Panc1 (cell line): ENCODE measurements around the gene MYO1B. TPM values are rescaled to one million over a fixed set of nuclear protein-coding genes. Genes with fewer than 3 reads are reported as not detected.

Source experiments
- ATAC-seq: fragments of 200-7000 bp; cut with Tn5 transposase; 2 replicates; pipeline ENCODE4 v1.9.1; 2020; ENCODE audit warnings: mild to moderate bottlenecking, moderate library complexity
- BruUV-seq: library from RNA; stranded (reverse); fragments of 400-500 nt; replicated peaks from 2 replicates; lab custom pipeline; 2021; lab: Mats Ljungman, UMichigan
- CTCF ChIA-PET: fragments of 300-600 bp; sonication (Branson Sonifier 250); formaldehyde crosslinking; loops from one replicate; lab custom pipeline; 2022; ENCODE audit warnings: antibody characterized with exemption; lab: Charles Lee
- POLR2A ChIA-PET: fragments of 300-600 bp; sonication (Branson Sonifier 250); formaldehyde crosslinking; loops from one replicate; lab custom pipeline; 2022; ENCODE audit warnings: antibody characterized with exemption; lab: Charles Lee
- DNase-seq: peaks from one replicate; pipeline ENCODE4 v3.0.0-alpha.2; 2010; ENCODE audit warnings: low read depth, low spot score
- H3K27ac ChIP-seq: 2 replicates; pipeline ENCODE4 v1.5.1; 2011; ENCODE audit warnings: mild to moderate bottlenecking, low read length, inconsistent platforms
- H3K27me3 ChIP-seq: fragments of 200-500 bp; sonication (Bioruptor generic); 2 replicates; pipeline ENCODE4 v1.6.0; 2014; ENCODE audit warnings: low read length, inconsistent platforms; ENCODE audit not compliant: control insufficient read depth, insufficient read depth
- H3K36me3 ChIP-seq: fragments of 200-500 bp; sonication (Bioruptor generic); 2 replicates; pipeline ENCODE4 v1.5.1; 2014; ENCODE audit warnings: inconsistent platforms, mild to moderate bottlenecking, low read length, moderate library complexity; ENCODE audit not compliant: control insufficient read depth, insufficient read depth
- H3K4me1 ChIP-seq: 2 replicates; pipeline ENCODE4 v1.5.1; 2011; ENCODE audit warnings: inconsistent platforms, mild to moderate bottlenecking, low read length, moderate library complexity; ENCODE audit not compliant: control insufficient read depth, insufficient read depth
- H3K4me3 ChIP-seq, 2 experiments: 2 replicates each; pipeline ENCODE4 v1.5.1; 2011 to 2012; ENCODE audit warnings: low read depth in 2 of 2, low read length in 2 of 2, mild to moderate bottlenecking in 2 of 2, inconsistent platforms in 1 of 2, moderate library complexity in 1 of 2
- H3K9me3 ChIP-seq: fragments of 200-500 bp; sonication (Bioruptor generic); 2 replicates; pipeline ENCODE4 v1.5.1; 2014; ENCODE audit warnings: low read depth, mild to moderate bottlenecking, inconsistent platforms, low read length, moderate library complexity; ENCODE audit not compliant: control insufficient read depth, insufficient read depth
- CTCF ChIP-seq: fragments of 450-650 bp; IDR thresholded peaks from 2 replicates; pipeline ENCODE4 v1.5.1; 2017; ENCODE audit warnings: mild to moderate bottlenecking
- POLR2AphosphoS5 ChIP-seq: IDR thresholded peaks from 2 replicates; pipeline ENCODE4 v1.6.1; 2012; ENCODE audit warnings: mild to moderate bottlenecking, low read depth, low read length, moderate library complexity
- SIN3A ChIP-seq: IDR thresholded peaks from 2 replicates; pipeline ENCODE4 v1.6.1; 2012; ENCODE audit warnings: low read depth, mild to moderate bottlenecking, low read length, moderate library complexity, borderline replicate concordance; ENCODE audit not compliant: insufficient read depth
- TCF7L2 ChIP-seq: IDR thresholded peaks from 2 replicates; pipeline ENCODE4 v1.6.1; 2011; ENCODE audit warnings: mild to moderate bottlenecking, low read depth, low read length, inconsistent platforms
- in situ Hi-C: cut with HindIII; loops from 2 replicates; pipeline ENCODE4 v1.10.0; 2016; ENCODE audit warnings: low sequenced_read_pairs, low pct_unique_long_range_greater_than_20kb
- intact Hi-C: fragments of 100-400 bp; cut with micrococcal nuclease; formaldehyde crosslinking; loops from one replicate; pipeline ENCODE4 v1.10.0; 2022; ENCODE audit not compliant: unreplicated experiment
- total RNA-seq: library from RNA; stranded (reverse); gene quantifications from one replicate; pipeline ENCODE4 v1.2.1, GENCODE V29; 2021; ENCODE audit not compliant: unreplicated experiment
- TF ChIP-seq, protein P1 (sequence below), 2 experiments: IDR thresholded peaks; 2 replicates each; pipeline ENCODE4 v1.6.1; 2011 to 2012; ENCODE audit warnings: low read depth in 2 of 2, control low read depth in 1 of 2, low read length in 1 of 2, mild to moderate bottlenecking in 1 of 2, moderate library complexity in 1 of 2; ENCODE audit not compliant: insufficient read depth in 1 of 2

MYO1B gene
- total RNA-seq, 1 experiment from 2014 or later: 51.5 TPM

DNA sequence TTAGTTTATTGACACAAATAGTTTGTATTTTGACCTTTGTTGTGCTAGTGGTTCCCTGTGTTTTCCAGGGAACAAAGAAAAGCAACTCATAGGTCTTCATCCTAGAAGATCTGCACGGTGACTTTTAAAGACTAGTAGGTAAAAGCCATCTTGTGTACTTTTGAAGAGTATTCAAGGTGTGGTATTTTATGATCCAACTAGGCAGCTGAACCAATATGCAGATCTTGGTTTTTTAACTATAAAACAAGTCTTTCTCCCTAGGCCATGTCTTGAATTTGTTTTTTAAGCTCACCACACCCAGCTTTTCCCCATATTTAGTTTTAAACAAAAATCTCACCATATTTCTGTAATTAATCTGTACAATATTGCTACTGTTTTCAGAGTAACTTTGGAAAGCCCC, 30.0 kb upstream of the MYO1B start:
- H3K36me3 ChIP-seq: no peaks in the 10 kb centered on the region
- H3K27ac ChIP-seq: no peak overlapping the region; the same call in 1 of the 2 replicates
- ATAC-seq (no peak), DNase-seq (no peak)
- no peak for TF ChIP-seq CTCF
- TF ChIP-seq, protein P1, sequence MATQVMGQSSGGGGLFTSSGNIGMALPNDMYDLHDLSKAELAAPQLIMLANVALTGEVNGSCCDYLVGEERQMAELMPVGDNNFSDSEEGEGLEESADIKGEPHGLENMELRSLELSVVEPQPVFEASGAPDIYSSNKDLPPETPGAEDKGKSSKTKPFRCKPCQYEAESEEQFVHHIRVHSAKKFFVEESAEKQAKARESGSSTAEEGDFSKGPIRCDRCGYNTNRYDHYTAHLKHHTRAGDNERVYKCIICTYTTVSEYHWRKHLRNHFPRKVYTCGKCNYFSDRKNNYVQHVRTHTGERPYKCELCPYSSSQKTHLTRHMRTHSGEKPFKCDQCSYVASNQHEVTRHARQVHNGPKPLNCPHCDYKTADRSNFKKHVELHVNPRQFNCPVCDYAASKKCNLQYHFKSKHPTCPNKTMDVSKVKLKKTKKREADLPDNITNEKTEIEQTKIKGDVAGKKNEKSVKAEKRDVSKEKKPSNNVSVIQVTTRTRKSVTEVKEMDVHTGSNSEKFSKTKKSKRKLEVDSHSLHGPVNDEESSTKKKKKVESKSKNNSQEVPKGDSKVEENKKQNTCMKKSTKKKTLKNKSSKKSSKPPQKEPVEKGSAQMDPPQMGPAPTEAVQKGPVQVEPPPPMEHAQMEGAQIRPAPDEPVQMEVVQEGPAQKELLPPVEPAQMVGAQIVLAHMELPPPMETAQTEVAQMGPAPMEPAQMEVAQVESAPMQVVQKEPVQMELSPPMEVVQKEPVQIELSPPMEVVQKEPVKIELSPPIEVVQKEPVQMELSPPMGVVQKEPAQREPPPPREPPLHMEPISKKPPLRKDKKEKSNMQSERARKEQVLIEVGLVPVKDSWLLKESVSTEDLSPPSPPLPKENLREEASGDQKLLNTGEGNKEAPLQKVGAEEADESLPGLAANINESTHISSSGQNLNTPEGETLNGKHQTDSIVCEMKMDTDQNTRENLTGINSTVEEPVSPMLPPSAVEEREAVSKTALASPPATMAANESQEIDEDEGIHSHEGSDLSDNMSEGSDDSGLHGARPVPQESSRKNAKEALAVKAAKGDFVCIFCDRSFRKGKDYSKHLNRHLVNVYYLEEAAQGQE (IDR thresholded peaks at IDR 0.05; ENCODE audit: insufficient read depth in 1 of 2, low read depth in 2 of 2, low read length in 1 of 2): no peak
- no peaks in the 10 kb centered on the region for H3K27me3 ChIP-seq
- CTCF ChIA-PET: no interaction called here
- no TSS peak for BruUV-seq
- in situ Hi-C loops (no loop called here), intact Hi-C loops (no loop called here)
- H3K4me3 ChIP-seq: no peak overlapping the region
- H3K9me3 ChIP-seq: peaks cover 8% of the 10 kb centered on the region; the same call in 1 of the 2 replicates
- H3K4me1 ChIP-seq: peaks cover 10% of the 10 kb centered on the region
- POLR2A ChIA-PET: interaction anchor here (0.6 kb wide), 1 partner anchor 294 kb away, joined by 3 read pairs; no protein-coding TSS in a partner anchor

DNA sequence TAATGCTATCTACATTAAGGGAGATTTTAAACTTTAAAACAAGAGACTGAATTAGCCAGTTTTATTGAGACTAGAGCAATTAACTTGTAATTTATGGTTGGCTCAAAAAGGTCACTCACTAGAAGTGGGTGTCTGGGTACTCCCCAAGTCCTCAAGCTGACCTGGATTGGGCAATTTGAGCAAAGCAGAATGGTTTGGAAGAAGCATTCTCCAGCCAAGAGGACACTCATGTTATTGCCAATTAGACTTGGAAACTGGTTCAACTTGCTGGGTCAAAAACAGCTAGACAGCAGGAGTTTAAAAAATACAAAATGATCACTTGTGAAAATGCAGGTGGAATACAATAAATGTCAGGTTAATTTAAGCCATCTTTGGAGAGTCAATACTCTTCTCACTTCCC, 29.5 kb upstream of the MYO1B start:
- POLR2A ChIA-PET: no interaction called here
- CTCF ChIA-PET: no interaction called here

More for the DNA sequence above, 29.5 kb upstream of the MYO1B start:
- TF ChIP-seq SIN3A (no peak), POLR2AphosphoS5 (no peak), CTCF (no peak), TCF7L2 (no peak)
- TF ChIP-seq, protein P1 (IDR thresholded peaks at IDR 0.05; ENCODE audit: insufficient read depth in 1 of 2, low read depth in 2 of 2, low read length in 1 of 2): no peak
- H3K36me3 ChIP-seq: no peaks in the 10 kb centered on the region
- in situ Hi-C loops: no loop called here
- H3K4me3 ChIP-seq: no peak overlapping the region
- intact Hi-C loops: no loop called here
- DNase-seq (no peak), ATAC-seq (no peak)
- no TSS peak for BruUV-seq
- no peaks in the 10 kb centered on the region for H3K27me3 ChIP-seq
- H3K4me1 ChIP-seq: peaks cover 10% of the 10 kb centered on the region
- peak overlapping the region; percentile 2; the same call in 1 of the 2 replicates for H3K27ac ChIP-seq
- peaks cover 8% of the 10 kb centered on the region; the same call in 1 of the 2 replicates for H3K9me3 ChIP-seq
